Prostate gland (tissue), 2 donors: ENCODE data around the gene LEKR1. TPM values are rescaled to one million over a fixed set of nuclear protein-coding genes. Genes with fewer than 3 reads are reported as not detected.
A peak's percentile ranks its signal among the peaks of the same experiment; 100 is the strongest.

ENCODE experiments used
- DNase-seq: peaks from one replicate; pipeline ENCODE4 v3.0.0-alpha.2; 2019; ENCODE audit warnings: low spot score
- H3K27ac ChIP-seq, 2 donors: fragments of 200-600 bp; sonication (generic); 2 replicates each; pipeline ENCODE4 v1.5.1; 2017 to 2019
- H3K27me3 ChIP-seq: fragments of 200-600 bp; sonication (generic); replicated peaks from 2 replicates; pipeline ENCODE4 v1.5.1; 2019; ENCODE audit not compliant: insufficient read depth
- H3K36me3 ChIP-seq, 2 donors: fragments of 200-600 bp; sonication (generic); 1 replicate in 1 of 2; 2 replicates in 1 of 2; pipeline versions ENCODE4 v1.5.1 to v1.8.1; 2017 to 2019
- H3K4me1 ChIP-seq: fragments of 200-600 bp; sonication (generic); replicated peaks from 2 replicates; pipeline ENCODE4 v1.5.1; 2019
- H3K4me3 ChIP-seq, 2 donors: fragments of 200-600 bp; sonication (generic); 2 replicates each; pipeline ENCODE4 v1.5.1; 2017 to 2019
- H3K9me3 ChIP-seq: fragments of 200-600 bp; sonication (generic); 2 replicates; pipeline ENCODE4 v1.5.1; 2017
- POLR2A ChIP-seq: fragments of 450-650 bp; IDR thresholded peaks from one replicate; pipeline ENCODE4 v1.6.1; 2016; ENCODE audit warnings: antibody characterized with exemption, mild to moderate bottlenecking
- POLR2AphosphoS5 ChIP-seq: sonication (generic); formaldehyde crosslinking; IDR thresholded peaks from one replicate; pipeline ENCODE4 v1.6.1; 2017; ENCODE audit warnings: antibody characterized with exemption
- WGBS: methylation state at CpG from one replicate; pipeline ENCODE4 v1.1.5; 2018; 5-methylcytosine and 5-hydroxymethylcytosine counted together
- intact Hi-C: fragments of 100-400 bp; cut with DNase I; formaldehyde crosslinking; loops from one replicate; pipeline ENCODE4 v1.14.2; 2022
- total RNA-seq, 2 donors: library from RNA; depleted of rRNA; stranded (reverse); fragments of >200 nt; gene quantifications; one replicate each; pipeline ENCODE4 v1.1.0, GENCODE V29; 2016
- TF ChIP-seq, protein P1 (sequence below), 4 experiments: fragments of 200-600 bp in 2 of 4; fragments of 450-650 bp in 2 of 4; sonication (generic) in 2 of 4; IDR thresholded peaks; 1 replicate in 3 of 4; 2 replicates in 1 of 4; pipeline ENCODE4 v1.5.1; 2016 to 2019; ENCODE audit warnings: antibody characterized with exemption in 4 of 4, mild to moderate bottlenecking in 2 of 4, moderate library complexity in 2 of 4

The LEKR1 gene
- total RNA-seq, 2 donors from 2014 or later, result 2.2 to 4.4 TPM

- peaks cover 3% of the 10 kb centered on the region for H3K4me1 ChIP-seq
- no peak for DNase-seq
- no peaks in the 10 kb centered on the region for H3K27me3 ChIP-seq
- no peaks in the 10 kb centered on the region for H3K36me3 ChIP-seq
- intact Hi-C loops, result loop anchor here (10.0 kb wide), 1 partner anchor 278 kb away; no protein-coding TSS in a partner anchor
- no peaks in the 10 kb centered on the region for H3K9me3 ChIP-seq
- no peak overlapping the region for H3K27ac ChIP-seq
- 84% methylated on average over 6 of the region's 6 CpGs for WGBS
- TF ChIP-seq POLR2AphosphoS5, result no peak
- H3K4me3 ChIP-seq, result no peak overlapping the region
These were observed 13.4 kb upstream of the LEKR1 start for GRCh38 chr3:156812521-156813335.

DNA sequence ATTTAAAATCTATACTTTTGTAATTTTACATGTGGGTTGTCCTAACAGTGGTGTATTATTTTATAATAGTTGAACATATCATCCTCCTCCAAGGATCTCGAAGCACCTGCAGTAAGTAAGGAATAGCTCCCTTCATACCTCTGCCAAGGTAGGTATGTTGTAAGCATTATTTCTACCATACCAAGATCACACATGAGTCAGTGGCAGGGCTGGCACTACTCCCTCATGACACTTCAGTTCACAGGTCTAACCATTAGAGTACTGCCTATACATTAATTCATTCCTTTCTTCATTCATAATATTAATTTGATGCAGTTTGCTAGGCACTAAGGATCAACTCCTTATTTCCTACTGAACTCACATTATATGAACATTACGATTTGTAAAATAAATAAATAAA lies 11.9 kb upstream of the LEKR1 start:
- Histone ChIP-seq H3K27me3 (no peaks in the 10 kb centered on the region), H3K36me3 (no peaks in the 10 kb centered on the region), H3K9me3 (no peaks in the 10 kb centered on the region), H3K4me3 (no peak overlapping the region), H3K27ac (no peak overlapping the region), H3K4me1 (peaks cover 3% of the 10 kb centered on the region)
- 93% methylated on average over 2 of the region's 2 CpGs for WGBS
- TF ChIP-seq POLR2AphosphoS5 (no peak), POLR2A (no peak)
- TF ChIP-seq, protein P1, sequence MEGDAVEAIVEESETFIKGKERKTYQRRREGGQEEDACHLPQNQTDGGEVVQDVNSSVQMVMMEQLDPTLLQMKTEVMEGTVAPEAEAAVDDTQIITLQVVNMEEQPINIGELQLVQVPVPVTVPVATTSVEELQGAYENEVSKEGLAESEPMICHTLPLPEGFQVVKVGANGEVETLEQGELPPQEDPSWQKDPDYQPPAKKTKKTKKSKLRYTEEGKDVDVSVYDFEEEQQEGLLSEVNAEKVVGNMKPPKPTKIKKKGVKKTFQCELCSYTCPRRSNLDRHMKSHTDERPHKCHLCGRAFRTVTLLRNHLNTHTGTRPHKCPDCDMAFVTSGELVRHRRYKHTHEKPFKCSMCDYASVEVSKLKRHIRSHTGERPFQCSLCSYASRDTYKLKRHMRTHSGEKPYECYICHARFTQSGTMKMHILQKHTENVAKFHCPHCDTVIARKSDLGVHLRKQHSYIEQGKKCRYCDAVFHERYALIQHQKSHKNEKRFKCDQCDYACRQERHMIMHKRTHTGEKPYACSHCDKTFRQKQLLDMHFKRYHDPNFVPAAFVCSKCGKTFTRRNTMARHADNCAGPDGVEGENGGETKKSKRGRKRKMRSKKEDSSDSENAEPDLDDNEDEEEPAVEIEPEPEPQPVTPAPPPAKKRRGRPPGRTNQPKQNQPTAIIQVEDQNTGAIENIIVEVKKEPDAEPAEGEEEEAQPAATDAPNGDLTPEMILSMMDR (IDR thresholded peaks at IDR 0.05), result no peak
- intact Hi-C loops, result loop anchor here (10.0 kb wide), 1 partner anchor 279 kb away; no protein-coding TSS in a partner anchor
- DNase-seq, result no peak

- intact Hi-C loops, result loop anchor here (2.0 to 10.0 kb wide), 2 partner anchors 141 to 281 kb away; partner anchors contain the start of gene TIPARP
- no peaks in the 10 kb centered on the region for H3K9me3 ChIP-seq
- H3K27me3 ChIP-seq, result no peaks in the 10 kb centered on the region
- no peak for DNase-seq
- H3K27ac ChIP-seq, result peak overlapping the region; percentile 79 to 80
- WGBS, result 16% methylated on average over 51 of the region's 74 CpGs
- no peaks in the 10 kb centered on the region for H3K36me3 ChIP-seq
- TF ChIP-seq POLR2A (no peak), POLR2AphosphoS5 (no peak)
- TF ChIP-seq, protein P1 (IDR thresholded peaks at IDR 0.05), result no peak
- peaks cover 3% of the 10 kb centered on the region for H3K4me1 ChIP-seq
- H3K4me3 ChIP-seq, result peak overlapping the region; percentile 51 to 57
These were observed 9.9 kb upstream of the LEKR1 start for GRCh38 chr3:156816091-156816793.

DNA sequence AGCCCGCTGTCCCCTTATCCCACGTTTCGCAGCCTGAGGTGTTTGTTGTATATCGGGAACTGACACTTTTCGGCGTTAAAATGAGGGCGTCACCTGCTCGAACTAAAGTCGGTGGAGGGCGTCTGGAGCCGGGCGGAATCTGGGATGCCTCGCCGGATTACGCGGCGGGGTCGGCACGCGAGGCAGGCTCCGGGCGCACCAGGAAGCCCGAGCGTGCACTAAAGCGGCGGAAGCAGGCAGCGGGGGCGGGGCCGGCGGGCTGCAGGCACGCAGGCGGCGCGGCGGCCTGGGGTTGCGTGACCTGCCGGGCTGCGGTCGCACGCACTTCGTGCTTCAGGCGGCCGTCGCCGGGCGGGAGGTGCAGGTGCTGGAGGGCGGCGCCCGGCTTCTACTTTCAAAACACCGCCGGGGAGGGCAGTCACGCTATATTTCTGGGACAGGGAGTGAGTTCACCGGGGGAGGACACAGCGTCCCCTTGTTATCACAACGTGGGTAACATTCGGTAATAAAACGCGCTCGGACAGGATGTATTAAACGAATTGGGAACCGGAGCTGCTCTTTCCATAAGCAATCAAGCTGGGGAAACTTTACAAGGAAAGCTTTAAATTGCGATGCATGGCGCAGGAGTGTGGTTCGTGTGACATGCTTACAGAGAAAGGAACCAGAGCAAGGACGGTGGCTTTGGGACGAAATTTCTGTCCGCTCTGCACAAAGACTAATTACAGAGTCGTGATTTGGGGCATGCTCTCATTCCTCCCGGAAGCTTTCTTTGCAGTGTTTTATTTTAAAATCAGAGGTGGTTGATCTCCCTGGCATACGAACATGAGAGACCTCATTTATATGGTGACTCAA lies 9.1 kb upstream of the LEKR1 start:
- H3K27me3 ChIP-seq, result no peaks in the 10 kb centered on the region
- intact Hi-C loops, result loop anchor here (2.0 to 10.0 kb wide), 2 partner anchors 142 to 282 kb away; partner anchors contain the start of gene TIPARP

More for the DNA sequence above, 9.1 kb upstream of the LEKR1 start:
- H3K27ac ChIP-seq, result peak overlapping the region; percentile 79 to 80
- H3K4me3 ChIP-seq, result peak overlapping the region; percentile 51 to 57
- peaks cover 3% of the 10 kb centered on the region for H3K4me1 ChIP-seq
- TF ChIP-seq POLR2AphosphoS5, result peak; percentile 83
- TF ChIP-seq, protein P1 (IDR thresholded peaks at IDR 0.05), result peak in 1 of 4 experiments; percentile 25
- TF ChIP-seq POLR2A, result no peak
- no peaks in the 10 kb centered on the region for H3K36me3 ChIP-seq
- DNase-seq, result peak; percentile 78
- under 1% methylated on average over 70 of the region's 70 CpGs for WGBS
- H3K9me3 ChIP-seq, result no peaks in the 10 kb centered on the region
